Upper lobe of left lung (tissue), 6 donors: ENCODE measurements around the gene DMTF1. TPM values are rescaled to one million over a fixed set of nuclear protein-coding genes. Genes with fewer than 3 reads are reported as not detected.

Experiments
- ATAC-seq, 2 donors: fragments of 200-7000 bp; cut with Tn5 transposase; one replicate each; pipeline ENCODE4 v1.9.1; 2022; ENCODE audit warnings: mild to moderate bottlenecking in 2 of 2, moderate library complexity in 2 of 2; ENCODE audit not compliant: low FRiP score in 2 of 2
- DNase-seq, 2 donors: peaks; one replicate each; pipeline ENCODE4 v3.0.0-alpha.2; 2019 to 2020
- H3K27ac ChIP-seq, 4 donors: fragments of 200-600 bp; sonication (generic); one replicate each; pipeline ENCODE4 v1.5.1; 2016 to 2019
- H3K27me3 ChIP-seq, 4 donors: fragments of 200-600 bp; sonication (generic); one replicate each; pipeline ENCODE4 v1.5.1; 2017 to 2019
- H3K36me3 ChIP-seq, 4 donors: fragments of 200-600 bp; sonication (generic); one replicate each; pipeline ENCODE4 v1.5.1; 2016 to 2019
- H3K4me1 ChIP-seq, 4 donors: fragments of 200-600 bp; sonication (generic); one replicate each; pipeline ENCODE4 v1.5.1; 2018 to 2019
- H3K4me3 ChIP-seq, 4 donors: fragments of 200-600 bp; sonication (generic); one replicate each; pipeline ENCODE4 v1.5.1; 2017 to 2019; ENCODE audit warnings: mild to moderate bottlenecking in 2 of 4, moderate library complexity in 1 of 4
- H3K9me3 ChIP-seq, 4 donors: fragments of 200-600 bp; sonication (generic); one replicate each; pipeline ENCODE4 v1.5.1; 2018 to 2019
- EP300 ChIP-seq, 4 donors: sonication (generic); formaldehyde crosslinking; IDR thresholded peaks; one replicate each; pipeline ENCODE4 v1.5.1; 2017; ENCODE audit warnings: antibody characterized with exemption in 4 of 4, control low read depth in 2 of 4
- POLR2A ChIP-seq, 4 donors: fragments of 450-650 bp; IDR thresholded peaks; one replicate each; pipeline ENCODE4 v1.5.1; 2016 to 2017; ENCODE audit warnings: antibody characterized with exemption in 4 of 4, mild to moderate bottlenecking in 2 of 4
- POLR2AphosphoS5 ChIP-seq, 2 donors: sonication (generic); formaldehyde crosslinking; IDR thresholded peaks; one replicate each; pipeline ENCODE4 v1.5.1; 2017; ENCODE audit warnings: antibody characterized with exemption in 2 of 2
- WGBS, 2 donors: methylation state at CpG; one replicate each; pipeline ENCODE4 v1.1.5; 2017 to 2018; 5-methylcytosine and 5-hydroxymethylcytosine counted together
- total RNA-seq, 6 donors: library from RNA; depleted of rRNA in 4 of 6; stranded (reverse); fragments of >200 nt in 4 of 6; gene quantifications; one replicate each; pipeline versions ENCODE4 v1.1.0 to v1.2.1, GENCODE V29; 2016 to 2021
- TF ChIP-seq, protein P1 (sequence below), 6 experiments: fragments of 450-650 bp in 4 of 6; fragments of 200-600 bp in 2 of 6; sonication (generic) in 2 of 6; IDR thresholded peaks; one replicate each; pipeline ENCODE4 v1.5.1; 2016 to 2019; ENCODE audit warnings: antibody characterized with exemption in 6 of 6
- donor health status: DM: no; HTN: no; CAD: no; lungs with moderate emphysema.
- donor health status: DM: no; HTN: yes; CAD: no; lungs with severe emphysema.

DMTF1 gene
- total RNA-seq, 6 donors from 2014 or later = 51.8 to 258 (median 77.7) TPM

DNA sequence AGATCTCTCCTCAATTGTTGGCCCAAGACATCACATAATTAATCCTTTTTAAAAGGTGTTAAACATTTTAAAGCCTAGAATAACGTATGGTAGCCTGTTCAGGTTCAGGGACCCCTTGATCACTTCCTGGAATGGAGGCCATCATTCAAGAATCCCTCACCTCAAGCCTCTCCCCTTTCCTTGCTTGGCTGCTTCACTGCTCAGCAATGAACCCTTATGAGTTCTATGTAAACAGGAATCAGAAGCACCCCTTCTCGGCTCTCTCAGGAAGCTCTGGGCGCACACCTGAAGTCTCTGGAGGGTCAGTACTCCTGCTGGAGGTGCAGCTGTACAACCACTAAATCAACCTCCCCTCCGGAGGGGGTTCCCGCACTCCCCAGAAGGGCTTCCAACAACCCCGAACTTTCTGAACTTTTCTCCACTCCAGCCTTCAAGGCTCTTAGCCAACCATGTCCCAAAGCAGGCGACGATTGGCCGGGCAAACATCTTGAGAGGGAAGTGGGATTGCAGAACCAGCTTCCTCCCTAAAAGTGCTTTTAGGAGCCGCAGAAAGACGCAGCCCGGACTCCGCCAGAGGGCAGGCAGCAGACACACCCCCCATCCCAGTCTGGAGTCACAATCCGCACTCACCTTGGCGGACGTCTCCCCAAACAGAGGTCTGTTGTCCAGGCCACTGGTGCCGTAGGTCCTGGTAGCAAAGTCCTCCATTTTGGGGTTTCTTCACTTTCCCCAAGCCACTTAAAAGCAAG is 66.7 kb downstream of the DMTF1 start:
- Histone ChIP-seq H3K4me3 (peak overlapping the region; percentile 59 to 98 (median 77)), H3K9me3 (no peaks in the 10 kb centered on the region), H3K27ac (peak overlapping the region; percentile 88 to 95 (median 92)), H3K27me3 (no peaks in the 10 kb centered on the region), H3K36me3 (no peaks in the 10 kb centered on the region), H3K4me1 (peaks cover 41 to 45% (median 43%) of the 10 kb centered on the region in 4 donors)
- WGBS, 2 donors = 0 to 1% methylated on average over 15 to 17 of the region's 17 CpGs
- ATAC-seq = peak; percentile 78 to 88
- no peak for TF ChIP-seq POLR2AphosphoS5 (IDR thresholded peaks at IDR 0.05)
- peak in 1 of 4 donors; percentile 15 for TF ChIP-seq POLR2A (IDR thresholded peaks at IDR 0.05)
- no peak for TF ChIP-seq EP300 (IDR thresholded peaks at IDR 0.05)
- TF ChIP-seq, protein P1, sequence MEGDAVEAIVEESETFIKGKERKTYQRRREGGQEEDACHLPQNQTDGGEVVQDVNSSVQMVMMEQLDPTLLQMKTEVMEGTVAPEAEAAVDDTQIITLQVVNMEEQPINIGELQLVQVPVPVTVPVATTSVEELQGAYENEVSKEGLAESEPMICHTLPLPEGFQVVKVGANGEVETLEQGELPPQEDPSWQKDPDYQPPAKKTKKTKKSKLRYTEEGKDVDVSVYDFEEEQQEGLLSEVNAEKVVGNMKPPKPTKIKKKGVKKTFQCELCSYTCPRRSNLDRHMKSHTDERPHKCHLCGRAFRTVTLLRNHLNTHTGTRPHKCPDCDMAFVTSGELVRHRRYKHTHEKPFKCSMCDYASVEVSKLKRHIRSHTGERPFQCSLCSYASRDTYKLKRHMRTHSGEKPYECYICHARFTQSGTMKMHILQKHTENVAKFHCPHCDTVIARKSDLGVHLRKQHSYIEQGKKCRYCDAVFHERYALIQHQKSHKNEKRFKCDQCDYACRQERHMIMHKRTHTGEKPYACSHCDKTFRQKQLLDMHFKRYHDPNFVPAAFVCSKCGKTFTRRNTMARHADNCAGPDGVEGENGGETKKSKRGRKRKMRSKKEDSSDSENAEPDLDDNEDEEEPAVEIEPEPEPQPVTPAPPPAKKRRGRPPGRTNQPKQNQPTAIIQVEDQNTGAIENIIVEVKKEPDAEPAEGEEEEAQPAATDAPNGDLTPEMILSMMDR (IDR thresholded peaks at IDR 0.05) = peak in 1 of 6 experiments; percentile 30
- peak in 1 of 2 donors; percentile 91 for DNase-seq

DNA sequence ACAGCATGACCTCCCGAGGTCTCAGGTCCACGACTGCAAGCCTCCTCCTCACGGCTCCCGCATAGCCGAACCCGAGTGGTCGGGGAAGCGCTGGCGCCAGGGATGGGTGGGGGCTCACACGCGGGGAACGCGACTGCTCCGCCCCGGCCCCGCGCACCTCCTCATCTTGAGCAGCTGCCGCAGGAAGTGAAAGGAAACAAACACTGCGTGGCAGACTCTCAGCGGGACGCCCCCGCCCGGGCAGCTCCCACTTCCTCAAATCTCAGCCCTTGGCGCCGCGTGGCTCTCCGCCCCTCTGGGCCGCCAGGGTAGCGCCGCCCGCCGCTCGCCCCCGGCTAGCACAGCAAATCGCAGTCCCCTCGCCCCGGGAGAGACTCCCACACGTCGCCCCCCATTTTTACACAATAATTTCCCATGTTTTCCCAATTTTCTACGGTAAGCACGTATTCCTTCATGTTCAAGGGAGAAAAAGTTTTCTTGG is 67.3 kb downstream of the DMTF1 start, which contains the start of gene TMEM243:
Gene TMEM243 (minus strand): TSS at position 188 of the 481 bp plus-strand sequence. CDS start 229 bp downstream, outside the sequence.
- peak; percentile 36 to 82 for TF ChIP-seq POLR2AphosphoS5 (IDR thresholded peaks at IDR 0.05)
- TF ChIP-seq, protein P1 (IDR thresholded peaks at IDR 0.05) = peak in 2 of 6 experiments; percentile 32 to 42
- TF ChIP-seq EP300 (IDR thresholded peaks at IDR 0.05) = peak in 1 of 4 donors; percentile 63
- peak; percentile 15 to 86 (median 62) for TF ChIP-seq POLR2A (IDR thresholded peaks at IDR 0.05)
- H3K36me3 ChIP-seq = no peaks in the 10 kb centered on the region
- H3K4me1 ChIP-seq = peaks cover 34 to 39% (median 37%) of the 10 kb centered on the region in 4 donors
- ATAC-seq (peak; percentile 92 to 95), DNase-seq (peak; percentile 89 to 95)
- peak within 1 kb of the TSS; percentile 59 to 98 (median 77) for H3K4me3 ChIP-seq
- no peaks in the 10 kb centered on the region for H3K9me3 ChIP-seq
- no peaks in the 10 kb centered on the region for H3K27me3 ChIP-seq
- 0 to 1% methylated on average over 25 to 41 of the region's 41 CpGs for WGBS, 2 donors
- peak within 1 kb of the TSS; percentile 88 to 95 (median 92) for H3K27ac ChIP-seq

DNA sequence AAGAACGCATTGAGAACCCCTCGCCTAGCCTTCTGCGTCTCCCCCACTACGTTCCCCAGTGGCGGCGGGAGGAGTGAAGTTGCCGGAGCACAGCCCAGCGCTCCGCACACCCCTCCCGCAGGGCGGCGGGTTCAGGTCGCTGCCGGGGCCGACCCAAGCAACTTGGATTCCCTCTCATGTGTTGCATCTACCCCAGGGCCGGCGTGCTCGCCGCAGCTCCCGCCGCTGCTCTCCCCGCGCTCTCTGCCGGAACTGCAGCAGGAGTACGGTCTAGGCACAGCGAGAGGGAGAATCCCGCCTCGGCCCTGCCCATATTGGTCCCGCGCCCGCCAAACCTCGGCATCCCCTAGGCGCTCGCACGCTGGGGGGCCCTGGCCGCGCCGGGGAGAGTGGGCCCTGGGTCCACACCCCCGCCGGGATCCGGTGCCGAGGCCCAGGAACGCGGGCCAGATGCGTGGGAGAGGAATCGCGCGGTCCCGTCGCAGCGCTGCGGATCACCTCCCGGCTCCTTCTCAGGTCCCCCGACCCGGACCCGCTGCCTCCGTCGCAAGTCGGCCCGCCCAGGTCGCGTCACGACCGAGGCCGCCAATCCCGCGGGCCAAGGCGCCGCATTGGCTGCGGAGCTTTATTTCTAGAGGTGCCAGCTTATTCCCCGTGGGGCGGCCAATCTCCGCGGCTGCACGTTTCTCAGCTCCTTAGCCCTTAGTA is 67.9 kb downstream of the DMTF1 start:
- Histone ChIP-seq H3K4me3 (peak overlapping the region; percentile 59 to 98 (median 77)), H3K9me3 (no peaks in the 10 kb centered on the region), H3K36me3 (no peaks in the 10 kb centered on the region), H3K27me3 (no peaks in the 10 kb centered on the region), H3K4me1 (peaks cover 29 to 38% (median 34%) of the 10 kb centered on the region in 4 donors), H3K27ac (peak overlapping the region; percentile 88 to 95 (median 92))
- peak; percentile 84 to 89 for ATAC-seq
- 0 to 1% methylated on average over 30 to 60 of the region's 75 CpGs for WGBS, 2 donors
- no peak for TF ChIP-seq EP300 (IDR thresholded peaks at IDR 0.05)
- TF ChIP-seq, protein P1 (IDR thresholded peaks at IDR 0.05) = peak in 1 of 6 experiments; percentile 37
- TF ChIP-seq POLR2AphosphoS5 (IDR thresholded peaks at IDR 0.05) = peak; percentile 71 to 95
- TF ChIP-seq POLR2A (IDR thresholded peaks at IDR 0.05) = peak; percentile 16 to 96 (median 96)
- peak; percentile 92 to 96 for DNase-seq

DNA sequence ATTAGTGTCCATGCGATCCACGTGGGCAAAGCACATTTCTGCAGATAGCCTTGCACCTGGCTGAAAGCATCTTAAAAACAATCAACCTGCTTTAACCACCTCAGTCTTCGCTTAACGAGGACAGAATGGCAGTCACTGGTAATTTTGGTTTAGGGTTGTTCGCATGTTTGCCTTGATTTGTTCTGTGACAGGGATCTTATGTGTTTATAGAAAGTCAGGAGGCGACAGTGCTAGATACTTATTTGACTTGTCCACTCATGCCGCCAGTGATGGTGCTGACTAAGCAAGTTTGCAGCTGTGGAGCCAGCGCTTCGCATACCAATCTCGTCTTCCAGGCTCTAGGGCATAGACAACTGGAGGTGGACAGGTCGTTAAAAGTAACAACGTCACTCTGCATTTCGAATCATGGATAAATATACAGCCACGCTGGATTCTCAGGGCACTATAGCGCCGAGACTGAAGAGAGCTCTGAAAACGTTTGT is 68.5 kb downstream of the DMTF1 start:
- no peaks in the 10 kb centered on the region for H3K9me3 ChIP-seq
- peak overlapping the region; percentile 88 to 95 (median 92) for H3K27ac ChIP-seq
- H3K4me3 ChIP-seq = peak overlapping the region; percentile 59 to 98 (median 77)
- H3K36me3 ChIP-seq = no peaks in the 10 kb centered on the region
- H3K27me3 ChIP-seq = no peaks in the 10 kb centered on the region
- H3K4me1 ChIP-seq = peaks cover 25 to 34% (median 30%) of the 10 kb centered on the region in 4 donors
- no peak for ATAC-seq
- WGBS, 2 donors = 7 to 13% methylated on average over 12 to 17 of the region's 17 CpGs
- TF ChIP-seq EP300 (IDR thresholded peaks at IDR 0.05) (no peak), POLR2AphosphoS5 (IDR thresholded peaks at IDR 0.05) (no peak), POLR2A (IDR thresholded peaks at IDR 0.05) (no peak)
- TF ChIP-seq, protein P1 (IDR thresholded peaks at IDR 0.05) = no peak
- no peak for DNase-seq
